Measurements from ENCODE around the gene SPG7.

GRCh38 chr16:89466920-89467319 lies 41.3 kb upstream of the SPG7 start:
- TF ChIP-seq, protein P1, sequence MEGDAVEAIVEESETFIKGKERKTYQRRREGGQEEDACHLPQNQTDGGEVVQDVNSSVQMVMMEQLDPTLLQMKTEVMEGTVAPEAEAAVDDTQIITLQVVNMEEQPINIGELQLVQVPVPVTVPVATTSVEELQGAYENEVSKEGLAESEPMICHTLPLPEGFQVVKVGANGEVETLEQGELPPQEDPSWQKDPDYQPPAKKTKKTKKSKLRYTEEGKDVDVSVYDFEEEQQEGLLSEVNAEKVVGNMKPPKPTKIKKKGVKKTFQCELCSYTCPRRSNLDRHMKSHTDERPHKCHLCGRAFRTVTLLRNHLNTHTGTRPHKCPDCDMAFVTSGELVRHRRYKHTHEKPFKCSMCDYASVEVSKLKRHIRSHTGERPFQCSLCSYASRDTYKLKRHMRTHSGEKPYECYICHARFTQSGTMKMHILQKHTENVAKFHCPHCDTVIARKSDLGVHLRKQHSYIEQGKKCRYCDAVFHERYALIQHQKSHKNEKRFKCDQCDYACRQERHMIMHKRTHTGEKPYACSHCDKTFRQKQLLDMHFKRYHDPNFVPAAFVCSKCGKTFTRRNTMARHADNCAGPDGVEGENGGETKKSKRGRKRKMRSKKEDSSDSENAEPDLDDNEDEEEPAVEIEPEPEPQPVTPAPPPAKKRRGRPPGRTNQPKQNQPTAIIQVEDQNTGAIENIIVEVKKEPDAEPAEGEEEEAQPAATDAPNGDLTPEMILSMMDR (IDR thresholded peaks at IDR 0.05), result no peak
- TF ChIP-seq POLR2A (IDR thresholded peaks at IDR 0.05), result no peak
